A204.1 (cell line): ENCODE data around the gene NPY4R2.
"Not testable (repeated sequence)": the region's sequence is repeated elsewhere in the genome, so short reads cannot be mapped to it uniquely, and the experiment has no call there.

Experiments used
- FAIRE-seq: peaks from 2 replicates; lab custom pipeline; 2012; peaks lifted over from hg19 to GRCh38; lab: Jason Lieb, UNC

The NPY4R2 gene, protein sequence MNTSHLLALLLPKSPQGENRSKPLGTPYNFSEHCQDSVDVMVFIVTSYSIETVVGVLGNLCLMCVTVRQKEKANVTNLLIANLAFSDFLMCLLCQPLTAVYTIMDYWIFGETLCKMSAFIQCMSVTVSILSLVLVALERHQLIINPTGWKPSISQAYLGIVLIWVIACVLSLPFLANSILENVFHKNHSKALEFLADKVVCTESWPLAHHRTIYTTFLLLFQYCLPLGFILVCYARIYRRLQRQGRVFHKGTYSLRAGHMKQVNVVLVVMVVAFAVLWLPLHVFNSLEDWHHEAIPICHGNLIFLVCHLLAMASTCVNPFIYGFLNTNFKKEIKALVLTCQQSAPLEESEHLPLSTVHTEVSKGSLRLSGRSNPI

DNA sequence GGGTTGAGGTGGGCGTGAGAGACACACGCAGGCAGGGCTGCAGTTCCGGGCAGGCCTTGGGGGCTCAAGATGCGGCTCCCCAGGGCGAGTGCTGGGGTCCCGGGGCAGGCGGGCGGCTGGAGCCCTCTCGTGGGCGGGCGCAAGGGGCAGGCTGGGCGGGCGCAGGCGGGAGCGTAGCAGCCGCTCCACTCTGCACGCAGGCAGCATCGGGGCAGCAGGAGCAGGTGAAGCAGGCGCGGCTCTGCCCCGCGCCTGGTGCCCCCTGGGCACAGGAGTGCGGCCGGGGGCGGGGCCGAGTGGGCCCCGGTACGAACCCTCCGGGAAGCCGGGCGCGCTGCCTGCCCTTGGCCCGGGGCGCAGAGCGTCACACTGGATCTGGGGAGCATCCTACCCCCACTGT is at the start of gene NPY4R2:
Gene NPY4R2 (plus strand): TSS at position 188 of the 400 bp plus-strand sequence. CDS start 3,326 bp downstream, outside the sequence.
- not testable (repeated sequence) for FAIRE-seq

DNA sequence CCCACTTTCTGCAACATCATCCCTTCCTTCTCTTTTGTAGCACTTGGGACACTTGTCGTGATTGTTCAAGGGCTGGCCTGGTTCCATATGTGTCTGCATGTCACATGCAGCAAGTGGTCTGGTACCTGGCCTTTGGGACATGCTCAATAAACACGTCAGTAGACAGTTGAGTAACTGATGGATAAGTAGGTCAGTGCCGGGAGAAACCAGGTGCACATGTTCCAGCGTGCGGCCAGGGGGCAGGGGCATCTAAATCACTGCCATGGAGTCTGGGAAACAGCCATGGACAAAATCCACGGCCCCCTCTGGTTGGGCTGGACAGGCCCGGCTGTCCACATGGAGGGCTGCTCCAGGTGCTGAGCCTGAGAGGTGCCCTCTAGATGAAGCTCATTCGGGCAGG is 47.6 kb upstream of the NPY4R2 start:
- not testable (repeated sequence) for FAIRE-seq

DNA sequence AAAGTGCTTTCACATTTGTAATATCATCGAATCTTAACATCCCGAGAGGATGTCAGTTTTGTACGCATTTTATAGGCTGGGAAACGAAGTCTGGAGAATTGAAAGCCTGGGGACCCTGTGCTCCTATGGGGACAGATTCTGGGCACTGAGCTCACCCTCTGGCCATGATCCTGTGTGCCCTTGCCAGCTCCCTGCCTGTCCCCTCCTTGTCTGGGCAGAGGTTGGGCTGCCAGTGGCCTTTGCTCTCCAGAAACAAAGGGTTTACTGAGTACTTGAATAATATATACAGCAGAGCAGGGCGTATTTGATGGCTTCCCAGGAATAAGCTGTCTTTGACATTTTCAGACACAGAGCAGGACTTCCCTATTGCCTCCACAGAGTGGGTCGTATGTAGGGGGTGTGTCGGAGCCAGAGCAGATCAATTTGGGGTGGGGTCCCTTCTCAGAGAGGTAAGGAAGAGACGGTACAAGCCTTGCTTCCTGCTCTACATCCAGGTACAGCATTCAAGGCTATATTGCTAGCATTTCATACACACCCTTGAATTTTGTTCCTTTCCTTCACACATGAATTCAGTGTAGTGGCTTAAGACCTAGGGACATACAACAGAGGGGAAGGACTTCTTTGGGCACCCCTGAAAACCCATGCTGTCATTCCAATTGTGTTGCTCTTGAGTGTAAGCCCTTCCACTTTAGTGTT is 46.8 kb upstream of the NPY4R2 start:
- not testable (repeated sequence) for FAIRE-seq

DNA sequence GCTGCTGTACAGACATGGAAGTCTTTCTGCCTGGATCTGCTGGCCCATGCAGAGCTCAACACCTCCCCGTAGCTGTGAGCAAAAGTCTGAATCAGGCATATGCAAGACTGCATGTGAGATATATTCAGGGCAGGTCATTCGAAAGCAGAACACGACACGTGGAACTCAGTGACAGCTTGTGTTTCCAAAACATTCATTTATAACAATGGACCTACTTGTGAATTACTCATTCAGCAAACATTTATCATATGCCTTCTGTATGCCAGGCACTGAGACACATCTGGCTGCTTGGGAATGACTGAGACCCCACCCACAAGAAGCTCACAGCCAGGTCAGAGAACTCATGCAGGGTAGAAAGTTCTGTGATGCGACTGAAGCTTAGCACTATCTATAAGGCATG is 46.2 kb upstream of the NPY4R2 start:
- not testable (repeated sequence) for FAIRE-seq

- FAIRE-seq, result not testable (repeated sequence)
Observed at GRCh38 chr10:47884239-47884638, 34.2 kb upstream of the NPY4R2 start.

DNA sequence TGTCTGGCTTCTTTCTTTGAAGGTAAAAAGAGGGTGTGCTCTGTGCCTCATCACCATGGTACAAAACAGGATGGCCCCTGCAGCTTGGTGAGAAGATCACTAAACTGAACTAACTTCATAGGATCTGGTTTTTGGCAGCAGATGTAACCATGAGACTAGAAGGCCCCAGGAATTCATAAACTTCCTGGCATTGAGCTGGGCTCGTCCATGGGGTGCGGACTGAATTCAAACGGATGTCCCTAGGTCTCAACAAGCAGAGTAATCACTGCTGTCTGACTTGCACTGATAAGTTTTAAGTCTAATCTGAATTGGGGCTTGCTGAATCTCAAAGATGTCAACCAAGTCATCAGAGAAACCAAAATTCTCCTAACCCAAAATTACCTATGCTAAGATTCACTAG is 33.5 kb upstream of the NPY4R2 start:
- FAIRE-seq, result not testable (repeated sequence)

GRCh38 chr10:47886356-47886755 is 32.1 kb upstream of the NPY4R2 start:
- not testable (repeated sequence) for FAIRE-seq

GRCh38 chr10:47886827-47887226 is 31.6 kb upstream of the NPY4R2 start:
- FAIRE-seq, result not testable (repeated sequence)

DNA sequence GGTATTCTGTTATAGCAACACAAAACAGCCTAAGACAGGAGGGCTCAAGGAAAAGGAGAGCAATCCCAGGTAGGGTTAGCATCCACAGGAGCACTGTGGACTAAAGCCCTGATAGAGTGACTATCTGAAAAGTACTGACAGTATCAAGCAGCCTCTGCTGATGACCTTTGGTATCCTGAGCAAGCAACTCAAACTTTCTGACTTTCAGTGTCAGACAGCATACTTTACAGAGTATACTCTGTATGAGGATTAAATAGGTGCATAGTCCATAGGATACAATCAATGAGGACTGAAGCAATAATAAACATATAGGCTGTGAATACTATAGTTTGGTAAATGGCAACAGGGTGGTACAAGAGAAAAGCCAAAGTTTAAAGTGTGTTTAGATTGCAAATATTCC is 27.7 kb upstream of the NPY4R2 start:
- FAIRE-seq, result not testable (repeated sequence)

DNA sequence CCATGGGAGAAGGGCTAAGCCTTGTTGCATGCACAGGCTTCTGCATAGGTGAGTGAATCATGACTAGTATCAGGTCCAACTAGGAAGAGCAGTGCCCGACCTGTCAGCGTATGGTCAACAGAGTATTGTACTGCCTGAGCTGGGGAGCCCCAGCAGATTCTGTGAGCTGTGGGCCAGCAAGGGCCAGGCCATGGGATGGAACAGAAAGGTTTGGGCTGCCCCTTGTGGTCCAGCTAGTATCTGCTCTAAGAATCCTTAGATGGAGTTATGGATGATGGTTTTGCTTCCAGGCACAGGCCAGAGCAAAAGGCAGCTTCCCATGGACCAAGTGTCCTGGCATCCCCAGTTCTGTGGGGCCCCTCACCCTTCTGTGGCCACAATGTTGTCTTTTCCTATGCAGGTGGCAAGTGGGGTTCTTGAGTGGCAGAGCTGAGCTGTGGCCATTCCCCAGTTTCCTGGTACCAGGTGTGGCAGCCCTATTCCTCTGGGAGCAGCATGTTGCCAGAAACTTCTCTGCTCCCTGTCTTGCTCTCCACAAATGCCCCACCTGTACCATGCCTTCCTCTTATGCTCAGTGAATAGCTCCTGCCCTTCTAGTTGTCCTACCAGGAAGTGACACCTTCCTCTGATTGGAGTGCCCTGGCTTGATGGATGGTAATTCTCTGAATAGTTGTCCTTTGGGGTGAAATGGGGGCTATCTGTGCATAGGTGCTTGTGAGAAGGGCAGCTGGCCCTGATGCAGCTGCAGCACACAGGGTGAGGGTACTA is 25.8 kb upstream of the NPY4R2 start:
- not testable (repeated sequence) for FAIRE-seq

- not testable (repeated sequence) for FAIRE-seq
Observed at GRCh38 chr10:47894571-47894970, 23.9 kb upstream of the NPY4R2 start.

DNA sequence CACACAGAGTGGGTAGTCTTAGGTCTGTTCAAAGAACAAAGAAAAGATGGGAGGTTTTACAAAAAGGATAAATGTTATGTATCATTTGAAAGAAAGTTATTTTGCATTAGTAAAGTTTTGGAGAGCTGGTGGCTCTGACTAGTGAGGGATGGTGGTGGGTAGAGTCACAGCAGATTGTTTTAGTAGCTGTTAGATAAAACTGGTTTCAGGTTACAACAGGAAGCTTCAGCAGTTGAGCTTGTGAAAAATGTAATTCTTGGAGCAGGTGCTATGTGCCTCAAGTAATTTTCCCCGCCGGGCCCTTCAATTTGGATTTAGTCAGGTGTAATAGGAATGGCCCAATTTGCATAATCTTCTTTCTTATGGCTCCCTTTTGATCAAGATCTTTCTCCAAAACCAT is 20.6 kb upstream of the NPY4R2 start:
- FAIRE-seq, result not testable (repeated sequence)

DNA sequence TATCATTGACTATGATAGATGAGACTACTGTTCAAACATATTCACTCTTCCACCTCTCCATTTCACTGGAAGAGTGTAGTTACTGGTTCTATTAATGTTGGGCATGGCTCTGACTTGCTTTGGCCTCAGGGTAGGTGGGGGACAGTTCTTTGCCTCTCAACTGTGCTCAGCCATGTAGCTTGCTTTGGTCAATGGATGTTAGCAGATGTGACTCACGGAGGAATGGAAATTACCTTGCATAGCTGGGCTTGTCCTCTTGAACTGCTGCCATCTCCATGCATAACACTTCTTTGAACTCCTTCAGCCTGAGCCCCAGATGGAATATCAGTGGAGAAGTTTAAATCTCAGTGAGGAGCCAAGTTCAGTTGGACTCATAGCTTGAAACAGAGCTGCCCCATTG is 9.1 kb upstream of the NPY4R2 start:
- not testable (repeated sequence) for FAIRE-seq

DNA sequence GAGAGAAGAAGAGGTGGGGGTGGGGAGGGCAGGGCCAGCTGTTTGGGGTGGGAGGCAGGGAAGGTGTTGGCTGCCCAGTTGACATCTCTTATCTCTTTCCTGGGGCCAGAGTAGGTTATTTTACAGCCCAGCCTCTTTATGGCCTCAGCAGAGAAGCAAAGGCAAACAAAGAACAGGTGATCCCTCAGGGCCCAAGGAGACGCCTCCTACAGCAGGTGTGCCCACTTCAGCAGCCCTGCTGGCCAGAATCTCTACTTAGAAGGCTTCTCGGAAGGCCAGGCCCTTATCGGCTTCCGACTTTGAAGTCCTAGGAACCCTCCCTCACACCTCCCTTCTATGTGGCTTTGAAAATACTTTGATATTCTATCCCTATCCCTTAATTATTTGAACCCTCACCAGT is 8.0 kb upstream of the NPY4R2 start:
- not testable (repeated sequence) for FAIRE-seq

DNA sequence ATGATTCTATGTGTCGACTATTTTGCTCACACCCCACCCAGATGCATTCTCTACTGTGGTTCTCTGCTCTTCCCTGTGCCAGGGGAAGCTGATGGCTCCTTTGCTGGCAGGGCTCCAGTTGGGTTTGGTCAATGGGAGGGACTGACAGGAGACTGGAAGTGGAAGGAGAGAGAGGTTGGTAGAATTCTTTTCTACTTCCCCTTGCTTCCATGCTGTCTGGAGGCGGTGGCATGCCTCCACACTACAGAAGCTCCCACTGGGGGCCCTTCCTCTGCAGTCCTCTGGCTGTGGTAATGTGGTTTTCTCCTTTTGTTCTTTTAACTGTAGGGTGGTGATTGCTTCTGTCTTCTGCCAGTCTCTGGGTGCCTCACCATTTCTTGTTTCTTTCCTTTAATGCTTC is 4.4 kb upstream of the NPY4R2 start:
- not testable (repeated sequence) for FAIRE-seq

GRCh38 chr10:47915849-47916548 is 2.5 kb upstream of the NPY4R2 start:
- not testable (repeated sequence) for FAIRE-seq

DNA sequence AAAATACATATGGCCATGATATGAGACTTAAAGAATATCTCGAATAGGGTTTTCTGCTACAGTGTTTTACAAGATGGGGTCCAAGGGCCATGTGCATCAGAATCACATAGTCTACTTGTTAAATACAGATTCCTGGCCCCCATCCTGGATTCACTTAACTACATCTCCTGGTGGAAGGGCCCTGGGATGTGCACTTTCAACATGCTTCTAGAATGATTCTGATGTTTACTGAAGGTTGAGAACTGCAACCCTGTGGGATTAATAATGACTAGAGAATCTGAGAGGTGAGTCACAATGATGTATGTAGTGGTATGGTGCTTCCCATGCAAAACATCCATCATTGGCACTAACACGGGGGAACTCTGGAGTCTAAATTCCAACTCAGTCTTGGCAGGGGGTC is 2.1 kb downstream of the NPY4R2 start:
- FAIRE-seq, result not testable (repeated sequence)

GRCh38 chr10:47922503-47922902 is 4.0 kb downstream of the NPY4R2 start:
- FAIRE-seq, result not testable (repeated sequence)

- not testable (repeated sequence) for FAIRE-seq
Observed at GRCh38 chr10:47924628-47925027, 6.2 kb downstream of the NPY4R2 start.

DNA sequence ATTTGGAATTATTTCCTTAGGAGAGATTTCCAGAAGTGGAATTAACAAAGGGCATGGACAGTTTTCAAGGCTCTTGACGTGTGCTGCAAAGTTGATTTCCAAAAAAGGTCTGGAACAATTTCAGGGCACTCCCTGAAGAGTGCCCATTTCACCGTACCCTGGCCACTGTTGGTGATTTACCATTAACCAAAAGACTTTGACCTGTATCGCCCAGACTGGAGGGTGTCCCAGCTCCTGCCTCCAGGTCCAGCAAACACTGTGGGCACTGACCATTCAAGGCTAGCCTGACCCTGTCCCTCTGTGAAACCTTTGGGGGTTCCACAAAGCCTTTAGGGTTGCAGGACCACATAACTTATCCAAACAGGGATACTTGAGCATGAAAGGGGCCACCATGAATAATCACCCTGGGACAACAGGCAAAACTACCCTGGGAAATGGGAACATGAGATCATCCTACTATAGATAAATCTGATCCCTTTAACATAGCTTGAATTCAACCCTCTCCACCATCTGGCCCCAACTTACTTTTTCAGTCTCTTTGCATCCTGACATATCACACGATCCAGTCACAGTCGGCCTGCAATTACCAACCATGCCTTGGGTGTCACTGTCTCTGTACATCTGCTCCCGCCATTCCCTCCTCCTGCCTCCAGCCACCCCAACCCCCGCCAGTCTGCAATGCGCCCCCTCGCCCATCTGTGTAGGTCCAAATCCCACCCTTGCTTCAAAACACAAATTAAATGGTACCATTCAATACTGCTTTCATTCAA is 8.9 kb downstream of the NPY4R2 start:
- FAIRE-seq, result not testable (repeated sequence)

DNA sequence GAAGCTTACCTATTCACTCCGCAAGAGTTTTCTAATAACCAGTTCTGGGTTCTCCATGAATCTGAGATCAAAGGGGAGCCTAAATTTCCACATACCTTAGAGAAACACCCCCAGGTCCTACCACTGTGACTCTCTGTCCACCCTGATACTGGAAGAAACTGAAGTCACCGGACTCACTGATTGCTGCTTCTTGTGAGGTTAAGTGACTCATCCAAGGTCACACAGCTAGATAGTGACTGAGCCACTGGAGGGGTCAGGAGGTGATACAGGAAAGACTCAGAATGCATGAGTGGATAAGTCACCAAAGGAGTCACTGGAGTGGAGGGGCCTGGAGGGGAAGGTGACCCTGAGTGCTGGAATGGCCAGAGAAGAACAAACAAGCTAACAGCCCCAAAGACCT is 9.8 kb downstream of the NPY4R2 start:
- FAIRE-seq, result not testable (repeated sequence)
